SU-DHL-6 (cell line): Measurements from ENCODE around the gene HSD11B2.

Source experiments
- H2AFZ ChIP-seq: fragments of 200-600 bp; sonication (generic); 2 replicates; pipeline ENCODE4 v1.6.1; 2014; ENCODE audit warnings: low read depth, mild to moderate bottlenecking, moderate library complexity, mixed read lengths, antibody characterized with exemption, low read length; ENCODE audit not compliant: severe bottlenecking
- H3F3A ChIP-seq: fragments of 200-600 bp; shearing (Covaris generic); 2 replicates; pipeline ENCODE4 v1.6.0; 2016; ENCODE audit warnings: antibody characterized with exemption, mild to moderate bottlenecking; ENCODE audit not compliant: insufficient read depth
- H3K27ac ChIP-seq: fragments of 200-600 bp; sonication (generic); 2 replicates; pipeline ENCODE4 v1.5.1; 2016; ENCODE audit warnings: low read depth, mild to moderate bottlenecking, low read length, moderate library complexity, mixed read lengths
- H3K27me3 ChIP-seq: fragments of 200-600 bp; sonication (generic), shearing (Covaris generic); 2 replicates; pipeline ENCODE4 v1.6.0; 2014; ENCODE audit warnings: mild to moderate bottlenecking, low read length
- H3K36me3 ChIP-seq: fragments of 200-600 bp; sonication (generic); 2 replicates; pipeline ENCODE4 v1.6.1; 2014; ENCODE audit warnings: mild to moderate bottlenecking, low read length, mixed read lengths
- H3K4me2 ChIP-seq: fragments of 300-600, 200-600 bp; shearing (Covaris generic), sonication (generic); 2 replicates; pipeline ENCODE4 v1.6.0; 2014; ENCODE audit warnings: low read length, low read depth, mild to moderate bottlenecking; ENCODE audit not compliant: poor library complexity, severe bottlenecking
- H3K4me3 ChIP-seq: fragments of 200-600 bp; sonication (generic); 2 replicates; pipeline ENCODE4 v1.5.1; 2014; ENCODE audit warnings: antibody characterized with exemption, low read length, mild to moderate bottlenecking, mixed read lengths; ENCODE audit not compliant: insufficient read depth, poor library complexity, severe bottlenecking
- H3K79me2 ChIP-seq: fragments of 200-600 bp; sonication (generic); 2 replicates; pipeline ENCODE4 v1.6.1; 2014; ENCODE audit warnings: mild to moderate bottlenecking, low read length, moderate library complexity; ENCODE audit not compliant: insufficient read depth
- H3K9ac ChIP-seq: fragments of 200-600 bp; sonication (generic); 2 replicates; pipeline ENCODE4 v1.7.0; 2014; ENCODE audit warnings: mild to moderate bottlenecking, low read length
- H3K9me2 ChIP-seq: fragments of 200-600 bp; sonication (generic); replicated peaks from 2 replicates; pipeline ENCODE4 v1.6.1; 2014; ENCODE audit warnings: low read length; ENCODE audit not compliant: insufficient read depth
- H3K9me3 ChIP-seq: fragments of 200-600 bp; sonication (generic); 2 replicates; pipeline ENCODE4 v1.6.1; 2014; ENCODE audit warnings: low read length, mixed read lengths; ENCODE audit not compliant: insufficient read depth
- H4K20me1 ChIP-seq: fragments of 200-600 bp; sonication (generic); 2 replicates; pipeline ENCODE4 v1.6.1; 2014; ENCODE audit warnings: low read depth, mild to moderate bottlenecking, antibody characterized with exemption, low read length, moderate library complexity, mixed read lengths
- EZH2phosphoT487 ChIP-seq: fragments of 200-600 bp; sonication (generic), shearing (Covaris generic); conservative IDR thresholded peaks from 2 replicates; pipeline ENCODE4 v1.6.1; 2018; ENCODE audit warnings: mild to moderate bottlenecking, antibody characterized with exemption, low read length, moderate library complexity, mixed read lengths
- TF ChIP-seq, protein P1 (sequence below): fragments of 200-600 bp; sonication (generic); IDR thresholded peaks from one replicate; pipeline ENCODE4 v1.5.1; 2017; ENCODE audit warnings: antibody characterized with exemption, mild to moderate bottlenecking, low read length, moderate library complexity; ENCODE audit not compliant: insufficient read depth, poor library complexity, severe bottlenecking

HSD11B2 gene

DNA sequence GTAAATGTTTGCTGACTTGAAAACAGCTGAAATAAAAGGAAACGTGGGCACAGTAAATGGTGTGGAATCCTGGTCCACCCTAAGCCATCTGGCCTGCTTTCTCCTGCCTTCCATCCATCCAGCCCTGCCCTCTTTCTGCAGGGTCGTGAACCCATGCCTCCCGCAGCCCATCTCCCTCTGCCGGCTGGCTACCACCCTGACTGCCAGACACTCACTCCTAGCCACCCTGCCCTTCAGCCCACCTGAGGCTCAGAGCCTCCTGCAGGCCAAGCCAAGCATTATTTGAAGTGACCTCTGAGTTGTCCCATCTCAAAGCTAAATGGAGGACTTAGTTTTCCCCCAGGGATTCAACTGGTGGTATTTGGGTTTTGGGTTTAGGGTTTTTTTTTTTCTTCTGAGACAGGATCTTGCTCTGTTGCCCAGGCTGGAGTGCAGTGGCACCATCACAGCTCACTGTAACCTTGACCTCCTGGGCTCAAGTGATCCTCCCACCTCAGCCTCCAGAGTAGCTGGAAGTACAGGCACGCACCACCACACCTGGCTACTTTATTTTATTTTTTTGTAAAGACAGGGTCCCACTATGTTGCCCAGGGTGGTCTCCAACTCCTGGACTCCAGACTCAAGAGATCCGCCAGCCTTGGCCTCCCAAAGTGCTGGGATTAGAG is 23.0 kb upstream of the HSD11B2 start:
- no peak overlapping the region for H3K4me2 ChIP-seq

DNA sequence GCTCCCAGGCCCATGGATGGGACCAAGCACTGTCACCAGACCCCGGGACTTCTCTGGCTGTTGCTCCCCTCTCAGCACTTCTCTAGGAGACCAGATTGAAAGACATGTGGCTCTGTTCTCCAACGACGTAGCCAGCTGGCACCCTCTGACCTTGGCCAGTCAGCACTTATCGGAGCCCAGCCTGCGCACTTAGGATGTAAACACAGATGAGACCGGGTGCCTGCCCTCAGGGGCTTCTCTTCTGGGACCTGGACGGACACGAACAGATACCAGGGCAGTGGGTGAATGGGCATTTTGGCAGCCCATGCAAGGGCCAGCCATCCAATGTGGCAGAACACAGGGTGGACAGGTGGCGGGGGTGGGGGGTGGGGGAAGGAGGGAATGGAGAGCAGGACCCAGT is 21.3 kb upstream of the HSD11B2 start:
- Histone ChIP-seq H3K9me2 (no peaks in the 10 kb centered on the region), H3K27ac (no peak overlapping the region), H3K9ac (no peak overlapping the region), H2AFZ (no peak overlapping the region), H3K79me2 (no peaks in the 10 kb centered on the region), H3K4me3 (no peak overlapping the region), H4K20me1 (no peaks in the 10 kb centered on the region), H3K9me3 (no peaks in the 10 kb centered on the region), H3K4me2 (no peak overlapping the region), H3K27me3 (no peaks in the 10 kb centered on the region), H3F3A (no peaks in the 10 kb centered on the region), H3K36me3 (no peaks in the 10 kb centered on the region)
- TF ChIP-seq EZH2phosphoT487: no peak
- TF ChIP-seq, protein P1, sequence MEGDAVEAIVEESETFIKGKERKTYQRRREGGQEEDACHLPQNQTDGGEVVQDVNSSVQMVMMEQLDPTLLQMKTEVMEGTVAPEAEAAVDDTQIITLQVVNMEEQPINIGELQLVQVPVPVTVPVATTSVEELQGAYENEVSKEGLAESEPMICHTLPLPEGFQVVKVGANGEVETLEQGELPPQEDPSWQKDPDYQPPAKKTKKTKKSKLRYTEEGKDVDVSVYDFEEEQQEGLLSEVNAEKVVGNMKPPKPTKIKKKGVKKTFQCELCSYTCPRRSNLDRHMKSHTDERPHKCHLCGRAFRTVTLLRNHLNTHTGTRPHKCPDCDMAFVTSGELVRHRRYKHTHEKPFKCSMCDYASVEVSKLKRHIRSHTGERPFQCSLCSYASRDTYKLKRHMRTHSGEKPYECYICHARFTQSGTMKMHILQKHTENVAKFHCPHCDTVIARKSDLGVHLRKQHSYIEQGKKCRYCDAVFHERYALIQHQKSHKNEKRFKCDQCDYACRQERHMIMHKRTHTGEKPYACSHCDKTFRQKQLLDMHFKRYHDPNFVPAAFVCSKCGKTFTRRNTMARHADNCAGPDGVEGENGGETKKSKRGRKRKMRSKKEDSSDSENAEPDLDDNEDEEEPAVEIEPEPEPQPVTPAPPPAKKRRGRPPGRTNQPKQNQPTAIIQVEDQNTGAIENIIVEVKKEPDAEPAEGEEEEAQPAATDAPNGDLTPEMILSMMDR: no peak

More for the DNA sequence above, 23.0 kb upstream of the HSD11B2 start:
- Histone ChIP-seq H3K36me3 (no peaks in the 10 kb centered on the region), H3F3A (no peaks in the 10 kb centered on the region), H3K27me3 (no peaks in the 10 kb centered on the region), H3K9me3 (no peaks in the 10 kb centered on the region), H4K20me1 (no peaks in the 10 kb centered on the region), H3K9me2 (no peaks in the 10 kb centered on the region), H2AFZ (no peak overlapping the region), H3K4me3 (no peak overlapping the region), H3K79me2 (no peaks in the 10 kb centered on the region), H3K27ac (no peak overlapping the region), H3K9ac (no peak overlapping the region)
- no peak for TF ChIP-seq EZH2phosphoT487
- TF ChIP-seq, protein P1: no peak

DNA sequence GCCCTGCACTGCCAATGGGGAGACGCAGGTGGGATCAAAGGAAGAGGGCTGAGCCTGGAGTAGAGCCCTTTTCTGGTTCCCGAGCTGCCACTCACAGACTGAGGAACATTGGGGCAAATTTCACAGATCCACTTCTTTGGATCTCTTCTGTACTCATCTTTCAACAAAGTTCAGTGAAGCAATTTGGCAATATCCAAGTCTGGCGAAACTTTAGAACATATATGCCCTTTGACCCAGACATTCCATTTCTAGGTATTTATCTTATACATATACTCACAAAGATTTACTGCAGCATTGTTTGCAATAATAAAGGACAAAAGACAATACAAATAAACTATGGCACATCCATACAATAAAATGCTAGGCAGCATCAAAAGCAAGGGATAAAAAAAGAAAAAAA is 19.6 kb upstream of the HSD11B2 start:
- no peaks in the 10 kb centered on the region for H3K27me3 ChIP-seq
- H3K27ac ChIP-seq: no peak overlapping the region
- H3K4me2 ChIP-seq: no peak overlapping the region
- no peak overlapping the region for H2AFZ ChIP-seq
- H3K79me2 ChIP-seq: no peaks in the 10 kb centered on the region
- H3K9me3 ChIP-seq: no peaks in the 10 kb centered on the region
- no peaks in the 10 kb centered on the region for H3F3A ChIP-seq
- no peak overlapping the region for H3K4me3 ChIP-seq
- H4K20me1 ChIP-seq: no peaks in the 10 kb centered on the region
- H3K9ac ChIP-seq: no peak overlapping the region
- H3K36me3 ChIP-seq: no peaks in the 10 kb centered on the region
- TF ChIP-seq EZH2phosphoT487: no peak
- TF ChIP-seq, protein P1: no peak
- H3K9me2 ChIP-seq: no peaks in the 10 kb centered on the region
